K562 (cell line): Measurements from ENCODE around the gene POC1B. TPM values are rescaled to one million over a fixed set of nuclear protein-coding genes. Genes with fewer than 3 reads are reported as not detected.
A peak's percentile ranks its signal among the peaks of the same experiment; 100 is the strongest.

Source experiments
- CBX2 ChIP-seq: fragments of 200-600 bp; sonication (generic); IDR thresholded peaks from one replicate; pipeline ENCODE4 v1.6.1; 2012; ENCODE audit warnings: mild to moderate bottlenecking, low read length, inconsistent platforms; ENCODE audit not compliant: insufficient read depth, poor library complexity, severe bottlenecking
- ETS2 ChIP-seq: IDR thresholded peaks from 2 replicates; pipeline ENCODE4 v1.6.1; 2016; ENCODE audit warnings: borderline replicate concordance, missing genetic modification characterization, mild to moderate bottlenecking, moderate library complexity, missing compliant biosample characterization; ENCODE audit not compliant: poor library complexity, severe bottlenecking
- GTF2F1 ChIP-seq: IDR thresholded peaks from 2 replicates; pipeline ENCODE4 v1.6.1; 2011; ENCODE audit warnings: low read depth, low read length, improper control_type of control experiment
- L3MBTL2 ChIP-seq: fragments of 450-650 bp; IDR thresholded peaks from 2 replicates; pipeline ENCODE4 v1.6.1; 2016; ENCODE audit warnings: mild to moderate bottlenecking, moderate library complexity
- NFRKB ChIP-seq: fragments of 450-650 bp; IDR thresholded peaks from 2 replicates; pipeline ENCODE4 v1.6.1; 2016; ENCODE audit warnings: low read depth
- REST ChIP-seq, 2 experiments: fragments of 450-650 bp; formaldehyde crosslinking in 1 of 2; IDR thresholded peaks; 2 replicates each; pipeline versions ENCODE4 v1.4.0 to v1.6.1; 2014 to 2020; ENCODE audit warnings: mild to moderate bottlenecking in 2 of 2, borderline replicate concordance in 1 of 2, low read depth in 1 of 2
- TARDBP ChIP-seq: fragments of 450-650 bp; IDR thresholded peaks from 2 replicates; pipeline ENCODE4 v1.6.1; 2016
- polyA plus RNA-seq, 8 experiments: library from polyadenylated mRNA; depleted of rRNA in 4 of 8; stranded (reverse) in 5 of 8; unstranded in 3 of 8; fragments of >200 nt; fragmentation: Nextera tagmentation in 2 of 8; fragmentation: Illumina TruSeq in 1 of 8; extraction: Ambion mirVana in 2 of 8; extraction: Trizol in 1 of 8; gene quantifications; 2 replicates each; pipeline versions ENCODE4 v1.2.1 to v1.2.3, GENCODE V29; 2011 to 2014; ENCODE audit warnings: inconsistent platforms in 1 of 8, missing spikeins in 1 of 8
- total RNA-seq, 7 experiments: library from RNA; depleted of rRNA in 6 of 7; stranded (reverse); fragments of >200 nt in 6 of 7; fragmentation: Illumina TruSeq in 2 of 7; extraction: Trizol in 2 of 7; gene quantifications; 2 replicates each; pipeline versions ENCODE4 v1.2.1 to v1.2.3, GENCODE V29; 2011 to 2021; ENCODE audit warnings: low replicate concordance in 1 of 7

The POC1B gene
- total and polyA plus RNA-seq, 9 of the 15 experiments (the other 6 are each of a cell fraction or from before 2014, with no cell fraction given), result 4.5 to 16.1 (median 10.4) TPM

DNA sequence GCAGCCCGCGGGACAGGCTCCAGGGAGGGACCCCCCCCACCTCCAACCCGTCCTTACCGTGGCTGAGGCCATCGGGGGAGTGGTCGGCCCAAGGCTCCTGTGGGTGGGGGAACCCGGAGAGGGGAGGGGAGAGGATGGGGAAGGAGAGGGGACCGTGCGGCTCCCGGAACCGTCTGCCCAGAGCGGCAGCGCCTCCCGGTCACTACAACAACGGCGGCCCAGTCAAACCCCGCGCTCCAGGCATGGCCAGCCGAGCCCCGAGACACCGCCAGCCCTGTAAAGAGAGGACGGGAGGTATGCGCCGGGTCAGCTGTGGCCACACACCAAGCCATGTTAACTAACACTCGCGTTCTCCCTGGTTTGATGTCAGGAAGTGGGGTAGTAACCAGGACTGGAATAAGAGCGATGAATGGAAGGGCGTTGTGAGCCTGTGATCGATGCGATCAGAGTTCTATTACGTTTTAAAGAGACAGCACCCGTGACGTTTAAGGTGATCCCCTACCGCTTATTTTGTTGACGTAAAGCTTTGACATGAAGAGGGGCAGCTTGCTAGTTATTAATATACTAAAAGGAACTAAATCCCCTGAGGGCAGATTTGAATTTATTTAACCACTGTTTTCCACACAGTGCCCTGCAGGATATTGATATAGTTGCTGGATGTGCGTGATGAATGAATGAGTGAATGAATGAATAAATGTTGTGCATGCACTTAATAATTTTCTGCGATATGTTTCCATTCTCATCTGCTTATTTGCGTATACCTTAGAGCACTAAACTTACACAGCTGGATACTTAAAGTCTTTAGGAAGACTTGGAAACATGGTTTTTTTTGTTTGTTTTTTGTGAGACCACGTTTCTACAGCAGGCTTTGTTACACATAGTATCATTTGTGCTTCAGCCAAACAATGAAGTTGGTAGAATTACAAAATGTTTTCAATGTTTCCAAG, at the start of gene POC1B (continued):
- peak; percentile 98 for TF ChIP-seq REST (IDR thresholded peaks at IDR 0.05; ENCODE audit: borderline replicate concordance)
- no peak; the same call in 1 of the 2 replicates for TF ChIP-seq REST (CRISPR knock-in tag; IDR thresholded peaks at IDR 0.05; ENCODE audit: low read depth)
- no peak for TF ChIP-seq CBX2
- TF ChIP-seq NFRKB, result peak; percentile 66; the same call in 1 of the 2 replicates
- TF ChIP-seq GTF2F1, result 0 out of 2 replicates have a peak, but pooled peaks have one; percentile 54
- peak; percentile 95 for TF ChIP-seq L3MBTL2
- no peak for TF ChIP-seq ETS2 (tag)
- 0 out of 2 replicates have a peak, but pooled peaks have one; percentile 32 for TF ChIP-seq TARDBP
